Gastrocnemius medialis (tissue), 4 donors: ENCODE measurements around the gene MTHFD2L.
"Not testable (repeated sequence)": the region's sequence is repeated elsewhere in the genome, so short reads cannot be mapped to it uniquely, and the experiment has no call there.

Experiments used
- CTCF ChIP-seq, 5 experiments: fragments of 450-650 bp in 3 of 5; fragments of 200-600 bp in 2 of 5; sonication (generic) in 2 of 5; IDR thresholded peaks in 4 of 5; conservative IDR thresholded peaks in 1 of 5; 1 replicate in 4 of 5; 2 replicates in 1 of 5; pipeline ENCODE4 v1.5.1; 2016 to 2019; ENCODE audit warnings: antibody characterized with exemption in 5 of 5, mild to moderate bottlenecking in 3 of 5, moderate library complexity in 3 of 5
- POLR2A ChIP-seq, 2 donors: fragments of 450-650 bp; IDR thresholded peaks; one replicate each; pipeline ENCODE4 v1.6.1; 2017; ENCODE audit warnings: antibody characterized with exemption in 2 of 2, mild to moderate bottlenecking in 2 of 2, moderate library complexity in 2 of 2

GRCh38 chr4:74215236-74215635, 57.3 kb downstream of the MTHFD2L start:
- TF ChIP-seq CTCF (IDR thresholded peaks at IDR 0.05 in 4 of 5, conservative IDR thresholded peaks at IDR 0.05 in 1 of 5); POLR2A (IDR thresholded peaks at IDR 0.05): not testable (repeated sequence)
